Skin epidermis (tissue), 12 donors: ENCODE results near the gene SYTL1.

ENCODE experiments used
- H3K27ac ChIP-seq, 21 experiments: fragments of 200-600 bp; sonication (generic) in 11 of 21; one replicate each; pipeline ENCODE4 v1.5.0; 2020; ENCODE audit warnings: mild to moderate bottlenecking in 3 of 21, inconsistent platforms in 2 of 21, moderate library complexity in 2 of 21
- H3K4me3 ChIP-seq, 7 experiments: fragments of 200-600 bp; sonication (generic) in 2 of 7; one replicate each; pipeline ENCODE4 v1.5.0; 2020; ENCODE audit warnings: inconsistent platforms in 2 of 7, mild to moderate bottlenecking in 2 of 7, moderate library complexity in 1 of 7

The SYTL1 gene

DNA sequence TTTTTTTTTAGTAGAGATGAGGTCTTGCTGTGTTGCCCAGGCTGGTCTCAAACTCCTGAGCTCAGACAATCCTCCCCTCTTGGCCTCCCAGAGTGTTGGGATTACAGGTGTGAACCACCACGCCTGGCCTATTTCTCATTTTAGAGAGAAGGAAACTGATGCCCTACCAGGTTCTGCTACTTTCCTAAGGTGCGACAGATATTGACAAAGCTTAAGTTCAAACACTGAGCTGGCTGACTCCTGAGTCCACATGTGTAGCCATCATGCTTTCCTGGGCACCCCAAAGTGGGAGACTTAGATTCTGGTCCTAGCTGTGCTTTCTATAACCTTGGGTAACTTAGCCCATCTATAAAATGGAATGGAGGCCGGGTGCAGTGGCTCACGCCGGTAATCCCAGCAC, 25.0 kb upstream of the SYTL1 start:
- H3K27ac ChIP-seq = no peak overlapping the region
- H3K4me3 ChIP-seq = no peak overlapping the region

DNA sequence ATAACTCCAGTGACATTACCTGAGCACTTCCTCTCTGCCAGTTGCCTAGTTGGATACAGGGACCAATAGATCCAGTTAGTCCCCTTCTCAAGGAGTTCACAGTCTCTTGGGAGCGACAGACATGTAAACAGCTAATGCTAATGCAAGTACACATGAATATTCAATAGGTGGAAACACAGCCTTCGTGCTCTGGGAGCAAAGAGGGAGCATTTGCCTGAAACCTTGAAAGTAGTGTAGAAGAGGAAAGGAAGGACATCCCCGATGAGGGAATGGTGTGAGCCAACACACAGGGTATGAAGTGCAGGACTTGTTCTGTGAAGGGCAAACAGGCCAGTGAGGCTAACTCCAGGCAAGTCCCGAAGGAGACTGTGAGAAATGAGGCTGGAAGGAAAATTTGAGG, 23.7 kb upstream of the SYTL1 start:
- no peak overlapping the region for H3K4me3 ChIP-seq
- H3K27ac ChIP-seq = peak overlapping the region in 5 of 21 experiments; percentile 4 to 37 (median 22)

DNA sequence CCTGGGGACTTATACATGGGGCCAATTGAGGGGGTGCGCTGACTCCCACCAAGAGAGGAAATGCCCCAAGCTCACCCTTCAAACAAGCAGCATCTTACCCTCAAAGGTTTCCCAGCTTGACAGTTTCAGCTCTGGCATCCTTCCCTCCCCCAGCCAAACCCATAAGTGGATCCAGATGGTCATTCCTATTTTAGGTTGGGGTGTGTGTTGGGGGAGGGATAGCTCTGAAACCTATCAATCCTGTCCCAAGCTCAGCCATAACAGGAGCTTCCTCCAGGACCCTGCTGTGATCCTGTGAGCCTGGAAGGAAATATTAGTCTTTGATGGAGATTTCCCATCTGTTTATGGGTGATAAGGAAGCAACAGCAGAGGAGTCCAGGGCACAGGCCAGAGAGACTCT, 23.2 kb upstream of the SYTL1 start:
- peak overlapping the region in 5 of 21 experiments; percentile 4 to 37 (median 22) for H3K27ac ChIP-seq
- no peak overlapping the region for H3K4me3 ChIP-seq

DNA sequence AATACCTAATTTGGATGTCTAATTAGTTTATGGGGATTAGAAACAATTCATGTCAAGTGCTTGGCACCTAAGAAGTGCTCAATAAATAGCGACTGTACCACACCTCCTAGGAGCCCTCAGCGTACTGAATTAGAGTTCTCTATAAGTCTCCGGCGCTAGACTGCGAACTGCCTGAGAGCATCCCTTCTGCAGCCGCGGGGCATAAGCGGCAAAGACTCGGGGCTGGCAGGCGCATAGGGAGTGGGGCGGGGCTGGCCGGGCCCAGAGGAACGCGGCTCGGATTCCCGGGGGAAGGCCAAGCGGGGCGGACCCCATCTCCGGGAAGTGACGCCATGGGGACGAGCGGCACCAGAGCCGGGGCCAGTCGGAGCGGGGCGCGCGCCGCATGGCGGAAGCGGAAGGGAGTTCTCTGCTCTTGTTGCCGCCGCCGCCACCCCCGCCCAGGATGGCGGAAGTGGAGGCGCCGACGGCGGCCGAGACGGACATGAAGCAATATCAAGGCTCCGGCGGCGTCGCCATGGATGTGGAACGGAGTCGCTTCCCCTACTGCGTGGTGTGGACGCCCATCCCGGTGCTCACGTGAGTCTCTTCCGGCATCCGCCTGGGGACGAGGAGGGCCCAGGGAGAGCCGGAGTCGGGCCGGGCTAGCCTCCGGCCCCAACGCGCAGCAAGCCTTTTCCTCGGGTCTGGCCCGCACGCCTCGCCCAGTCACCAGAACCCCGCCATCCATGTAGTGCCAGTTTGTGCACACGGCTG, 19.8 kb upstream of the SYTL1 start, which contains the start of gene TMEM222:
TSS of gene TMEM222 (plus strand) at position 351 of the 756 bp plus-strand sequence. CDS start at position 386, 35 bp downstream.
- H3K27ac ChIP-seq = peak within 1 kb of the TSS; percentile 16 to 99 (median 93)
- peak within 1 kb of the TSS; percentile 66 to 99 (median 78) for H3K4me3 ChIP-seq

DNA sequence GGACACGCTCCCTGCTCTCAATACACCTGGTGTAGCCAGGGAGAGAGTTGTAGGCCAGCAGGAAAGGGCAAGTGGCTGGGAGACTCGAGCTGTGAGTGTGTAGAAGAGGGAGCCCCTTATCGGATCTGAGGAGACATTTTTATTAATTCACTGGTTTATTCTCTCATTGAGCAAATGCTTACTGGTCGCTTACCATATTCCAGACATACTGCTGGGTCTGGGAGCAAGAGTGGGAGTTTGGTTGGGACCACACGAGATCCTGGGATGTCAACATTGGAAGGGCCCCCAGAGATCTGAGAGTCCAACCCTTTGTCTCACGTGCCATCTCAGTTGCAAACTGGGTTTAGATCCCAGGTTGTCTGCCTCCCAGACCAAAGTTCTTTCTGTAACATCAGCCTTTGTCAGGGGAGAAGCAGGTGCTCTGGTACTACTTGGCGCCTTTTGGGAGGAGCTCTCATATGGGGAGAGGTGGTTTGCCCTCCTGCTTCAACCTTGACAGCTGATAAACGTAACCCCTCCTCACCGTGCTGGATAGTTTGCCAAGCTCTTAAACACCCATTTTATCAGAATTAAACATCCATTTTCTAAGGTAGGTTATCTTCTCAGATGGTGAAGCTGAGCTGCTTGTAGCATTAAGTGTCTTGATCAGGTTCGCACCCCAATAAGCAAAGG, 19.1 kb upstream of the SYTL1 start:
- H3K4me3 ChIP-seq = peak overlapping the region; percentile 66 to 99 (median 78)
- peak overlapping the region; percentile 16 to 99 (median 93) for H3K27ac ChIP-seq

DNA sequence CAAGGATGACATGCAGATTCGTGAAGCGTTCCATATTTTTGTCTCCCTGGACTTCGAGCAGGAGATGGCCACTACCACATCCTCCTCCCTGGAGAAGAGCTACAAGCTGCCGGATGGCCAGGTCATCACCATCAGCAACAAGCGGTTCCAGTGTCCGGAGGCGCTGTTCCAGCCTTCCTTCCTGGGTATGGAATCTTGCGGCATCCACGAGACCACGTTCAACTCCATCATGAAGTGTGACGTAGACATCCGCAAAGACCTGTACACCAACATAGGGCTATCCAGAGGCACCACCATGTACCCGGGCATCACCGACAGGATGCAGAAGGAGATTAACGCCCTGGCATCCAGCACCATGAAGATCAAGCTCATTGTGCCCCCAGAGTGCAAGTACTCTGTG, 16.5 kb upstream of the SYTL1 start:
- Histone ChIP-seq H3K27ac (no peak overlapping the region), H3K4me3 (no peak overlapping the region)

DNA sequence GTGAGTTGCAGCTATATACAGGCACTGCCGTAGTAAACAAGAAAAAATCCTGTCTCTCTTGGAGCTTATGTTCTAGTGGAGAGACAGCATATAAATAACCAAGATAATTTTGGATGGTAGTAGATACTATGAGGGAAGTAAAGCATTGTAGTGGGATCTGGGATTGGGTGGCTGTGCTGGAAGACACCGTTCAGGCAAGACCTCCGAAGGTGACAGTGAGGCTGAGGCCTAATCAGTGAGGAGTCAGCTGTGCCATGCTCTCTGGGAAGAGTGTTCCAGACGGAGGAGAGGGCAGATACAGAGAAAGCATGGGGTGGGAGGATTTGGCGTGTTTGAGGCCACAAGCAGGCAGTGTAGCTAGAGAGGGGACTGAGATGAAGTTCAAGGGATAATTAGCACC, 13.9 kb upstream of the SYTL1 start:
- Histone ChIP-seq H3K27ac (peak overlapping the region in 1 of 21 experiments; percentile 33), H3K4me3 (no peak overlapping the region)

DNA sequence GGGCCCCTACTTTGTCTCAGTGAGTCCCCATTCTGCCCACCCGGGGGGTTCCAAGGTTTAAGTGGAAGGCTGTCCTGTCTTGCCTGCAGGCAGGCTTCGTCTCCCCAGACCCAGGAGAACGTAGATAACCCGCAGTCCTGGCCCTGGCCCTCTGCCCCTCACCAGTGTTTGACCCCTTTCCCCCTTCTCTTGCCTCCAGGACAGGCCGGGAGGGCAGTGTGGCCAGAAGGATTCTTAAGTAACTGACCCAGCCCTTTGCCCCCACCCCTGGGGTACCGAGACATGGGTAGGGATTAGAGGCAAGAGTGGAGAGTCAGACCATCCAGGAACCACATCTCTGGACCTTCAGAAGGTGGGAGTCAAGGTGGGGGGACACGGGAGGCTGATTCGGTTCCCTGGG, 11.0 kb upstream of the SYTL1 start:
- Histone ChIP-seq H3K27ac (no peak overlapping the region), H3K4me3 (no peak overlapping the region)

DNA sequence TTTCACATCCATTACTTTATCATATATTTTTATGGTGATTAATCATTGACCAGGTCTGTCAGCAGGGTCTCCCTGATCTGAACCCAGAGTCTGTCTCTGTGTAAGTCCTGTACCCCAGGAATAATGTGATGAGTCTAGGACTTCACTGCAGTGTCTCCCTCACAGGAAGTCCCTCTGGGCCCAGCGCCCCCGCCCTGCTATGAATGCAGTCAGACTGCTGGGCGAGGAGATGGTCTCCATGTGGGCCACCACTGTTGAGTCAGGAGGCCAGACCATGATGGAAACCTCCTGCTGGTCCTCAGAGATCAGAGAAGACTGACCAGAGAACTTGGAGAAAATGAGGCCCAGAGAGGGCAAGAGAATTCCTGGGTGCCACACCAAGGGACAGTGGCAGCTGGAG, 10.4 kb upstream of the SYTL1 start:
- Histone ChIP-seq H3K4me3 (no peak overlapping the region), H3K27ac (peak overlapping the region in 6 of 21 experiments; percentile 19 to 57 (median 32))

DNA sequence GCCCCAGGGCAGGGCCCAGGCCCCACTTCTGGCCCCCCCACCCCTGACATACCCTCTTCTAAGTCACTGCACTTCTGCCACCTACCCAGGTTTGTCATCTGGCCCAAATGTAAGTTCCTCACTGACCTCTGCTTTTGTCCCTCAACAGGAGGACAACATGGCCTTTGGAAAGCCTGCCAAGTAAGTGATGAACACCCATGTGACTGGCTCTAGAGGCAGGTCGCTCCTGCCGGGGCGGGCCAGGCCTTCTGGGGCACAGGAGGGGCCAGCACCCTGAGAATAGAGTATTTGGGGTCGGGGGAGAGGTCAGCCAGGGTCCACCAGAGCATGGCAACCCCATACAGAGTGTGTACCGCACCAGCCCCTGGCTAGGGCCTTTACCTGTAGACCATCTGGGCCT, 9.9 kb upstream of the SYTL1 start:
- Histone ChIP-seq H3K27ac (peak overlapping the region in 8 of 21 experiments; percentile 12 to 57 (median 32)), H3K4me3 (no peak overlapping the region)

DNA sequence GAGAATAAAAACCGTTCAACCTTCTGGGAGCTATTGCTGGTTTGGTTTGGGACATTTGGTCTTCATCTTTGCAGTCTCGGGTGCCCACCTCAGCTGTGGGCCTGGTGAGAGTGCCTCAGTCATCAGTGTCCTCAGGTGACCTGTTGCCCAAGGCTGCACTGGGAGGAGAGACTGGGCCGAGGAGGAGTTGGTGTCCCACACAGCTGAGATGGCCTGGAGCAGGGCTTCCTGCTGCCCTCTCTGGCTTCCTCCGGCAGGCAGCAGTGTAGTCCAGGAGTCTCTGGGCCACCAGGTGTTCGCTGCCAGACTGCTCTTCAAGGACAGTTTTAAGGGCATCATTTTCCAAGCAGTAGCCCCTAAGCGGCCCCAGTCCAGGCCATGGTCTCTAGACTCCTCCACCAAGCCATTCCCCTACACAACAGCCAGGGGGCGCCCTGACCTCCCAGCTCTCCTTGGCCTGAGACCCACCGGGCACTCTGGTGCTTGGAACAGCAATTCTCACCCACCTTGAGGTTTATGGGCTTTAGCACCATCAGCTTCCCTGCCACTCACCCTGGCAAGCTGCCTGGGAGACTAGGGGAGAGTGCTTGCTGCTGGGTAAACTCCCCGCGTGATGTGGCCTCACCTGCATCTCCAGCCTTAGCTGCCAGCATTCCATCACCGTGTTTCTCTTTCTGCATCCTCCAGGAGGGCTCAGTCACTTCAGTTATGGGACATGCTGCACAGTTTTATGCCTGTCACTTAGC, 9.1 kb upstream of the SYTL1 start:
- no peak overlapping the region for H3K4me3 ChIP-seq
- peak overlapping the region in 5 of 21 experiments; percentile 7 to 57 (median 19) for H3K27ac ChIP-seq

DNA sequence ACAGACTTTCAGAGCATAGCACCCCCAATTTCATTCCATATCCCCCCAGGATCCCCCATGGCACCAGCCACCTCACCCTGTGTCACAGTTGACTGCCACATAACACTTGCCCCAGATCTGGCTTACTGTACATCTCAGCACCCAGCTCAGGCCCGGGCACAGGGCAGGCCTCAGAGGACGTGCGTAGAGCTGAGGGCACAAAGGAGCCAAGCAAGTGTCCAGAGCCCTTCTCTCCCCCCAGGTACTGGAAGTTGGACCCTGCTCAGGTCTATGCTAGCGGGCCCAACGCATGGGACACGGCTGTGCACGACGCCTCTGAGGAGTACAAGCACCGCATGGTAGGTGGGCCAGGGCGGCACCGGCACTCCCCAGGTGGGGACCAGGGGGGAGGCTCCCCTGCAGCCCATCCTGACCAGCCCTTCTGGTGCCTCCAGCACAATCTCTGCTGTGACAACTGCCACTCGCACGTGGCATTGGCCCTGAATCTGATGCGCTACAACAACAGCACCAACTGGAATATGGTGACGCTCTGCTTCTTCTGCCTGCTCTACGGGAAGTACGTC, 8.0 kb upstream of the SYTL1 start:
- Histone ChIP-seq H3K4me3 (no peak overlapping the region), H3K27ac (no peak overlapping the region)

DNA sequence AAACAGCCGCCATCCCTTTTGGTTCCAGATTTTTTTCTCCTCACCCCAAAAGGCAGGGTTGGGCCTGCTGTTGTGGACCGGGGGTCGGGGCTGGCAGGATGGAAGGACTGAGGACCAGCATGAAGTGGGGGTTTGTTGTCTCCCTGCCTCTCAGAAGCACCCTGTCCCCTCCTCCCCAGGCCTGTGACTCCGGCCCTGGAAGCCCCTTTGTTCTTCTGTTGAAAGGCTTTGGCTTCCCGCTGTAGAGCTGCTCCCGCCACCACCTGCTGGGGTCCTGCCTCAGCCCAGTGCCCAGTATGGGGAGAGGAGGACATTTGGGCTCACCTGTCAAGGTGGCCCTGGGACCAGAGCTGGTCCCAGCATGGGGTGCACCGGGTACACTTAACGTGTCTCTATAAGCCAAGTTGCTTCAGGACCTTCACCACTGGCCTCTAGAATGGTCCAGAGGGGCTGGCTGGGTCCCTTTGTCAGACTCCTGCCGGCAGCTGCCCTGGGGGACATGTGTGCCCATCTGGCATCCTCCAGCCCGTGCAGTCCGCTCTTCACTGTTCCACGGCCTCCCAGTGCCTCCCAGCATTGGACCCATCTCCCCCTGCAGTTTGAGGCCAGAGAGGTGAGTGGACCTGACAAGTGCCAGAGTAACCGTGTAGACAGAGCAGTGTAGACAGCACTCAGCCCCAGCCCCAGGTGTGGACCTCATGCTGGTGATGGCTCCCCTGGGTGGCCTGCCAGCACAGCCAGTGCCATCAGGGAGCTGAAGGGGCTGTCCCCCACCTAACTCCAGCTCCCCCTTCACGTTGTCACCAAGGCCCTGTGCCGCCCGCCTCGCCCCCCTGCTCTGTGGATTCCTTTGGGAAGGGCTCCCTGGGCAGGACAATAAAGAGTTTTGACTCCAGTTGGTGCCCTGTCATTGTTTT, 6.1 kb upstream of the SYTL1 start:
- no peak overlapping the region for H3K4me3 ChIP-seq
- H3K27ac ChIP-seq = no peak overlapping the region

DNA sequence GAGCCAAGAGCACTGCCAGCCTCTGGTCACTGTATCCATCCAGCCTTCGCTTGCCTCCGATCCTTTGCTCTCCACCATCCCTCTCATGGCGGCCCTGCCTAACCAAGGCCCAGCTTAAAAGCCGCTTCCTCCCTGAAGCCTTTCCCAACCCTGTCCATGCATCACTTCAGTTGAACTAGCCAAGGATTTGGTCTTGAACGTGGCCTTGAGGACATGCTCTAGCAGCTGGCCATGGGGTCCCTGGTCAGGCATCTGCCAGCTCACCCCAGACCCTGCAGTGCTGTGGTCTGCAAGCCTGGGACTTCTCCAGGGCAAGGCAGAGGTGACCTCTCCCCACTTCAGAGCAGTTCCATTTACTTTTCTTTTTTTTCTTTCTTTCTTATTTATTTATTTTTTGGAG, 5.1 kb upstream of the SYTL1 start:
- Histone ChIP-seq H3K4me3 (no peak overlapping the region), H3K27ac (no peak overlapping the region)

DNA sequence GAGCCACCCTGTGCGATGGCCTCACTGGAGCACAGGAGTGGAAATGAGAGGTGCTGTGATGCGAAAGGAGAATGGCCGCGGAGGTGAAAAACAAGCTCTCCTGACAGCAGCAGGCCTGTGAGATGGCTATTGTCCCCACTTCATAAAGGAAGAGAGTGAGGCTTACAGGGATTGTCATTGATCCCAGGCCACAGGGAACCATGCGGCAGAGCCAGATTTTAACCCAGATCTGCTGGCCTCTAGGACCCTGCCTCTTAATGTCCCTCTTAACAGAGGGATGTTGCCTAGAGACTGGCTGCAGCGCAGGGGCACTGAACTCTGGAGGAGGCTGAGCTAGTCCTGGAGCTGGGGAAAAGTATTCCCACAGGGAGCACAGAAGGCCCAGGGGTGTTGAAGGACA, 3.1 kb upstream of the SYTL1 start:
- Histone ChIP-seq H3K27ac (peak overlapping the region in 1 of 21 experiments; percentile 14), H3K4me3 (no peak overlapping the region)

DNA sequence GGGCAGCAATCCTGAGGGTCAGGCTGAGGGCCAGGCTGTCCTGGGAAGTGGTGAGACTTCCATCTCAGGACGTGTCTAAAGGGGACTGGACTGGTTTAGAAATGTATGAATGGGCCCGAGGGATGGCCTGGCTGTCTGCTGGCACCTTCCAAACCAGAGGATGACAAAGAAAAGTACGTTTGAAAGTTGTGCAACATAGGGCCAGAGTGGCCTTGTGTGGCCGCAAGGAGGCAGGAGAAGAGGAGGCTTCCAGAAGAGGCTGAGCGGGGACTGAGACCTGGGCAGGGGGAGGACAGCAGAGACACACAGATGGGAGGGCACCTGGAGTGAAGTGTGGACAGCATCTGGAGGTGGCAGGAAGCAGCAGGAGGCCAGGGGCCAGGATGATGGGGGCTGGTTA, 2.6 kb upstream of the SYTL1 start:
- no peak overlapping the region for H3K4me3 ChIP-seq
- peak overlapping the region in 3 of 21 experiments; percentile 6 to 14 (median 8) for H3K27ac ChIP-seq

DNA sequence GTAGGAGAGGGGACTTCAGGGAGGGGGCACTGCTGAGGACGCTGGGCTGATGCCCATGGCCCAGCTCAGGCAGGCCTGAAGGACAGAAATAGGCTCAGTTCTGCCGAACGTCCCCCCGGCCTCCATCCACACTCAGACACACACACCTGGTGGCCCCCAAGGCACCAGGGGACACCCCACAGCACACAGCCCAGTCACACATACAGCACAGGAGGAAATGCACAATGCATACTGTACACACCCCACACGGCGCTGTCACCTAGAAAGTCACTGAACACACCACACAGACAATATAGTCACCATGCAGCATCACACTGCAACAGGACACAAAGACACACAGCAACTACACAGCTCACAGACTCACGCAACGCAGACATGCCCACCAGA, 562 bp downstream of the SYTL1 start:
- H3K27ac ChIP-seq = peak overlapping the region; percentile 34 to 99 (median 91)

DNA sequence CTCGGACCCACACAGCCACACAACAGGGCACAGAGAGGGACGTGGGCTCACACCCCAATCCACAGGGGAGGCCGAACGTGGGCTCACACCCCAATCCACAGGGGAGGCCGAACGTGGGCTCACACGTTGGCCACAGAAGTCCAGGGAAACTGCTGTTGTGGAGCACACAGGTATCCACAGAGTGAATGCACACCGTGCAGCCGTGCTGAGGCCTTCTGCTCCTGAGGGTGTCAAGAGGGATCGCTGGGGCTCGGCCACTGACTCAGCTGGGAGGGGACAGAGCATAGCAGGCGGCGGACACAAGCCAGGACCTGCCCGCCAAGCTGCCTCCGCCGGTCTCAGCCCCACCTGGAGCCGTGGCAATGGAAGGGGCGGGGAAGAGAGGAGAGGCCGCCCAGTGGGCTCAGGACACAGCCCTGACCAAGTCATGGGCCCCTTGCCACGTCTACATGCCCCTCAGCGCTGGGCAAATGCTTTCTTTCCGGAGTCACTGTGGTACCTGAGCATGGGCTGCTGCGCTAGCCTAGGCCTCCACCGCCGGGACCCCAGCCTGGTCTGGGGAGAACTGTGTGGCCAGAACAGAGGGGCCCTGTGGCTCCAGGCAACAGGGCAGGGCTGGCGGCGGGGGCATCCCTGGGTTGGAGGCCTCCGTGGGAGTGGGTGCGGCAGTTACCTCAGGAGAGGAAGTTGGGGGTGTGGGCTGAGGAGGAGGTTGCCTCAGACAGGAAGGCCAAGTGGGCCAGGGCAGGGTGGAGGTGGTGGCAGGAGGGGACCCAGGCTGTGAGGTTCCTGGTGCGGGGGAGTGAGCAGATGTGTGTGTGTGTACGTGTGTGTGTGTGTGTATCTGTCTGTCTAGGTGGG, 1.2 kb downstream of the SYTL1 start:
- Histone ChIP-seq H3K27ac (peak overlapping the region; percentile 69 to 99 (median 91)), H3K4me3 (peak overlapping the region; percentile 31 to 60 (median 43))

More for the DNA sequence above, 562 bp downstream of the SYTL1 start:
- H3K4me3 ChIP-seq = peak overlapping the region; percentile 31 to 60 (median 43)
